Activated naive CD4-positive, alpha-beta T cell treated with anti-CD3 and anti-CD28 coated beads, Interleukin-2, amount 50 U/mL, for 24 hours (primary cell): Measurements from ENCODE around the gene PDPR.
"Not testable (repeated sequence)": the region's sequence is repeated elsewhere in the genome, so short reads cannot be mapped to it uniquely, and the experiment has no call there.

Experiments
- H3K27ac Mint-ChIP-seq: one replicate; pipeline ENCODE4 v1.8.0; 2021; ENCODE audit warnings: mild to moderate bottlenecking, mixed read lengths
- H3K27me3 Mint-ChIP-seq: one replicate; pipeline ENCODE4 v1.8.0; 2021; ENCODE audit warnings: mixed read lengths
- H3K36me3 Mint-ChIP-seq: one replicate; pipeline ENCODE4 v1.8.0; 2021; ENCODE audit warnings: mixed read lengths
- H3K4me1 Mint-ChIP-seq: one replicate; pipeline ENCODE4 v1.8.0; 2021; ENCODE audit warnings: mixed read lengths
- H3K4me3 Mint-ChIP-seq: one replicate; pipeline ENCODE4 v1.8.0; 2021; ENCODE audit warnings: mild to moderate bottlenecking, mixed read lengths
- H3K9me3 Mint-ChIP-seq: one replicate; pipeline ENCODE4 v1.8.0; 2021; ENCODE audit warnings: mixed read lengths

PDPR gene

DNA sequence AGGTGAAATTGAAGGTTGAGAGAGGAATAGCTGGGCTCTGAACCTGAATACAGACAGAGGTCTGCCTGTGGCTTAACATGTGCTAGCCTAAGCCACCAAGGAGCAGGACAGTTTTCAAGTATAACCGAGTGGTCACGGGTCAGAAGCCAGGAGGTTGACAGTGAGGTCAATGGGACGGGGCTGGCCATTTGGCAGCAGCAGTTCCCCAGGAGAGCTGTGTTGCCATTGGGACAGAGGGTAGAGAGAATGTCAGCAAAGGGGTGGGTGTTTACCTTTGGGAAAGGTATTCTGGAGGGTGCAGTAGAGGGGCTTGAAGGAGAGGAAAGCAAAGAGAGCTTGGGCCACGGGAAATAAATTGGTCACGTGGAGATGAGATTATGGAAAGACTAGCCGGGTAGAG, 4.2 kb downstream of the PDPR start:
- H3K36me3 Mint-ChIP-seq, H3K27me3 Mint-ChIP-seq, H3K9me3 Mint-ChIP-seq, H3K4me3 Mint-ChIP-seq: not testable (repeated sequence)
- peak overlapping the region; percentile 79 for H3K27ac Mint-ChIP-seq
- peaks cover 27% of the 10 kb centered on the region for H3K4me1 Mint-ChIP-seq

DNA sequence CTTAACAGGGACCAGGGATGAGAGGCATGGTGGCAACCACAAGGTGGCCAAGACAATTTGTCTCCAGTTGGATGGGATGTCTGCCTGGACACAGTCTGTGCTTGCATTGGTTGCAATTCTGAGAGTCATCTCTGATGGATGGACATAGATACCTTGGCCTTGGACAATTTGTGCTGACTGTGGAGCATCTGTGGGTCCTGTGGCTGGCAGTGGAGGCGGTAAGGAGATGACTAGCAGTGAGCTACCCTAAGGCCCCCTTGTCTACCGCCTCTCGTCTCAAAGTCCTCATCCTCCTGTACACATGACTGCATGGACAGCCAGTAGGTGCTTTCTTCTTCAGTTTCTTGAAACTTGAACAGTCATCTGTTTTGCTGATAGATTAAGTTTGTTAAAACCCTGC, 4.6 kb downstream of the PDPR start:
- not testable (repeated sequence) for H3K4me3 Mint-ChIP-seq, H3K27me3 Mint-ChIP-seq

DNA sequence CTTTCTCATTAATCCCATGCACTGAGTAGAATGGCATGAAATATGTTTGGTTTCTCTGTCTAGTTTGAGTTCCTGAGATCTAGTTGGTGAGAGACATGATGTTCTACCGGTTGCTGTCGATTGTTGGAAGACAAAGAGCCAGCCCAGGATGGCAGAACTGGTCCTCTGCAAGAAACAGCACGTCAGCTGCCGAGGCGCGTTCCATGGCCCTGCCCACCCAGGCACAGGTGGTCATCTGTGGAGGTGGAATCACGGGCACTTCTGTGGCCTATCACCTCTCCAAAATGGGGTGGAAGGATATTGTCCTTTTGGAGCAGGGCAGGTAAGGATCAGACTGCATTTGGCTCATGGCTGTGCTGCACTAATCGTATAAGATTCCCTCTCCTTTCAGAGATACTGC, 6.3 kb downstream of the PDPR start:
- H3K27me3 Mint-ChIP-seq, H3K9me3 Mint-ChIP-seq, H3K4me3 Mint-ChIP-seq, H3K36me3 Mint-ChIP-seq: not testable (repeated sequence)
- Mint-ChIP-seq H3K4me1 (peaks cover 23% of the 10 kb centered on the region), H3K27ac (peak overlapping the region; percentile 6)

More for the DNA sequence above, 4.6 kb downstream of the PDPR start:
- H3K9me3 Mint-ChIP-seq, H3K36me3 Mint-ChIP-seq, H3K27ac Mint-ChIP-seq: not testable (repeated sequence)
- peaks cover 27% of the 10 kb centered on the region for H3K4me1 Mint-ChIP-seq

DNA sequence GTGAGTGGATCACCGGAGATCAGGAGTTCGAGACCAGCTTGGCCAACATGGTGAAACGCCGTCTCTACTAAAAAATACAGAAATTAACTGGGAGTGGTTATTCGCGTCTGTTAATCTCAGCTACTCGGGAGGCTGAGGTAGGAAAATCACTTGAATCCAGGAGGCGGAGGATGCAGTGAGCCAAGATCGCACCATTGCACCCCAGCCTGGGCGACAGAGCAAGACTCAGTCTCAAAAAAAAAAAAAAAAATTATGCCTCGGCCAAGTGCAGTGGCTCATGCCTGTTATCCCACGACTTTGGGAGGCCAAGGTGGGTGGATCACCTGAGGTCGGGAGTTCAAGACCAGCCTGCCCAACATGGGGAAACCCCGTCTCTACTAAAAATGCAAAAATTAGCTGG, 9.7 kb downstream of the PDPR start:
- not testable (repeated sequence) for H3K4me1 Mint-ChIP-seq, H3K27me3 Mint-ChIP-seq, H3K36me3 Mint-ChIP-seq, H3K4me3 Mint-ChIP-seq, H3K9me3 Mint-ChIP-seq, H3K27ac Mint-ChIP-seq

DNA sequence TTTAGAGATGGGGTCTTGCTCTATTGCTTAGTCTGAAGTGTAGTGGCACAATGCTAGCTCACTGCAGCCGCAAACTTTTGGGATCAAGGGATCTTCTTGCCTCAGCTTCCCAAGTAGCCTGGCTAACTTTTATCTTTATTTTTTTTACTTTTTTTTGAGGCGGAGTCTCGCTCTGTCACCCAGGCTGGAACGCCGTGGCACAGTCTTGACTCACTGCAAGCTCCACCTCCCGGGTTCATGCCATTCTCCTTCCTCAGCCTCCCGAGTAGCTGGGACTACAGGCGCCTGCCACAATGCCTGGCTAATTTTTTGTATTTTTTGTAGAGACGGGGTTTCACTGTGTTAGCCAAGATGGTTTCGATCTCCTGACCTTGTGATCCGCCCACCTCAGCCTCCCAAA, 12.1 kb downstream of the PDPR start:
- H3K9me3 Mint-ChIP-seq, H3K4me3 Mint-ChIP-seq, H3K27me3 Mint-ChIP-seq, H3K36me3 Mint-ChIP-seq, H3K4me1 Mint-ChIP-seq, H3K27ac Mint-ChIP-seq: not testable (repeated sequence)

DNA sequence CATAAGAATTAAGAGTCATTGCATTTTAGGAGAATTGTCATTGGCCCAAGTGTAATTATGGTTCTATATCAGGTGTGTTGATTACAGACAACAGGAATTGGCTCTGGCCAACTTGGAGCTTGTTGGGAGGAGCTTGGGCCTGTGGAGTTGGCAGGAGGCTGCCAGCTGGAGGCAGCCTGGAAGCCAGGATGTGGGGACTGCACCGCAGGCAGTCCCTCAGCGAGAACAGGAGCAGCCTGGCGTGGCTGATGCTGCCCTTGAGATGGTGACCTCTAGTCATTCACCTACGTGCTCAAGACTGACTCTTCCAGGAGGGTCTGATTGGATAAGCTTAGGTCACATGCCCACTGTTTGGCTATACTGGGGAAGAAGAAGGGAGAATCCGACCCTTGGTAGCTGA, 13.6 kb downstream of the PDPR start:
- H3K27ac Mint-ChIP-seq, result not testable (repeated sequence)

DNA sequence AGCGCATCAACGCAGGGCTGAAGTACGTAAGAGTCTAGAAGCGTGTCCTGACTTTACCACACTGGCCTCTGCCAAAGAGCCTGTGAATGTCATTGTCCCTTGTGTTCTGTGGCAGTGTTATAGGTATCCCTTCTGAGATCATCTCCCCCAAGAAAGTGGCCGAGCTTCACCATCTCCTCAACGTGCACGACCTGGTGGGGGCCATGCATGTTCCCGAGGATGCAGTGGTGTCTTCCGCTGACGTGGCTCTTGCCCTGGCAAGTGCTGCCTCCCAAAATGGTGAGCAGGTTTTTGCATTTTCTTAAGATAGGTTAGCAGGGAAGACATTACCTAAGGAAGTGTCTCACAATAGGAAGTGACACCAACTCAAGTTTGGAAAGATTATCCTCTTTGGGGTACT, 14.7 kb downstream of the PDPR start:
- not testable (repeated sequence) for H3K9me3 Mint-ChIP-seq, H3K27me3 Mint-ChIP-seq, H3K4me3 Mint-ChIP-seq, H3K27ac Mint-ChIP-seq, H3K36me3 Mint-ChIP-seq, H3K4me1 Mint-ChIP-seq

More for the DNA sequence above, 13.6 kb downstream of the PDPR start:
- H3K9me3 Mint-ChIP-seq, H3K36me3 Mint-ChIP-seq, H3K27me3 Mint-ChIP-seq, H3K4me1 Mint-ChIP-seq, H3K4me3 Mint-ChIP-seq: not testable (repeated sequence)

DNA sequence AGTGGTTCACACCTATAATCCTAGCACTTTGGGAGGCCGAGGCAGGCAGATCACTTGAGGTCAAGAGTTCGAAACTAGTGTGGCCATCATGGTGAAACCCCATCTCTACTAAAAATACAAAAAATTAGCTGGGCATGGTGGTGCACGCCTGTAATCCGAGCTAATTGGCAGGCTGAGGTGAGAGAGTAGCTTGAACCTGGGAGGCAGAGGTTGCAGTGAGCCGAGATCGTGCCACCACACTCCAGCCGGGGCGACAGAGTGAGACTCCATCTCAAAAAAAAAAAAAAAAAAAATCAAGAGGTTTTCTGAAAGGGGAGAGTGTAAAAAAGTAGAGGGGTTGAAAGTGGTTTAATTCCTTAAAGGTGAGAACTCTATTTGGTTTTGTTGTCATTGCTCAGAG, 21.7 kb downstream of the PDPR start:
- H3K36me3 Mint-ChIP-seq, H3K4me3 Mint-ChIP-seq, H3K4me1 Mint-ChIP-seq, H3K27me3 Mint-ChIP-seq, H3K27ac Mint-ChIP-seq, H3K9me3 Mint-ChIP-seq: not testable (repeated sequence)

DNA sequence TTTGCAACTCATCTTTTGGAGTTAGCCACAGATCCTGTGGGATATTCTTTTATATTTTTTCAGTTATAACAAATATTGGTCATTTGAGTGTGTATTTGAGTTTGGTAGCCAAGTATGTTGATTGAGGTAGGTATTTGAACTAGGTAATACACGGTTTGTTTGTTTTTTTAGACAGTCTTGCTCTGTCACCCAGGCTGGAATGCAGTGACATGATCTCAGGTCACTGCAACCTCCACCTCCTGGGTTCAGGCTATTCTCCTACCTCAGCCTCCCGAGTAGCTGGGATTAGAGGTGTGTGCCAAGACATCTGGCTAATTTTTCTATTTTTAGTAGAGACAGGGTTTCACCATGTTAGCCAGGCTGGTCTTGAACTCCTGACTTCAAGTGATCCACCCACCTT, 22.5 kb downstream of the PDPR start:
- H3K4me3 Mint-ChIP-seq, H3K36me3 Mint-ChIP-seq, H3K27ac Mint-ChIP-seq: not testable (repeated sequence)

DNA sequence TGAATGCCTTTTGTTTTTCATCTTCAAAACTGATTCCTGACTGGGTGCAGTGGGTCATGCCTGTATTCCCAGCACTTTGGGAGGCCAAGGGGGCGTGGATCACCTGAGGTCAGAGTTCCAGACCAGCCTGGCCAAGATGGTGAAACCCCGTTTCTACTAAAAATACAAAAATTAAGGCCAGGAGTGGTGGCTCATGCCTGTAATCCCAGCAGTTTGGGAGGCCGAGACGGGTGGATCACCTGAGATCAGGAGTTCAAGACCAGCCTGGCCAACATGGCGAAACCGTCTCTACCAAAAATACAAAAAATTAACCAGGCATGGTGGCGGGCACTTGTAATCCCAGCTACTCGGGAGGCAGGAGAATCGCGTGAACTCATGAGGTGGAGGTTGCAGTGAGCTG, 28.6 kb downstream of the PDPR start:
- not testable (repeated sequence) for H3K27ac Mint-ChIP-seq, H3K27me3 Mint-ChIP-seq, H3K9me3 Mint-ChIP-seq, H3K36me3 Mint-ChIP-seq, H3K4me3 Mint-ChIP-seq, H3K4me1 Mint-ChIP-seq

More for the DNA sequence above, 22.5 kb downstream of the PDPR start:
- H3K9me3 Mint-ChIP-seq, H3K27me3 Mint-ChIP-seq, H3K4me1 Mint-ChIP-seq: not testable (repeated sequence)

DNA sequence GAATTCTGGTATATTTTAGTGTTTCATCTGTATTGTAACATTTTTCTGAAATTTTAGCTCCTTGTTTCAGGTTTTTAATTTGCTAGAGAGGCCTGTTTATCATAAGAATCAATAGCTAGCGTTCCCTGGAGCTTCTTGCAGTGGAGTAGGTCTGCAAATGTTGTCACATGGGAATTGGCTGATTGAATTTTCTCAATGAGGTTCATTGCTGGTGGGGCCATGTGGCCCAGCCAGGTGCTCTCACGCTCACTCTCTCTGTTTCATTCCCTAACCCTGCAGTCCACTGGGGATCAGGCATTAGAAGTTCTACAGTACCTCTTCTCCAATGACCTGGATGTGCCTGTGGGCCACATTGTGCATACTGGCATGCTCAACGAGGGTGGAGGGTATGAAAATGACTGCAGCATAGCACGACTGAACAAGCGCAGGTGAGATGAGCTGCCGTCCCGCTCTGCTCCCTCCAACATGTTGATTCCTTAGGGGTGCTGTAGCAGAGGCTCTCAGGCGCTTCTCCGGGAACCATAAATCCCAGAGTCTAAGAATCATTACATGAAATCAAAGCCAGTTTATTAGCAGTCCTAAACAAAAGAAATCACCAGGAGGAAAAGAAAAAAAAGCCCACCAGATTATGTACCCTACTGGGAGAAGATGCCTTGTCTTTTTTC, 29.2 kb downstream of the PDPR start:
- H3K27me3 Mint-ChIP-seq, H3K36me3 Mint-ChIP-seq, H3K4me1 Mint-ChIP-seq, H3K4me3 Mint-ChIP-seq, H3K9me3 Mint-ChIP-seq, H3K27ac Mint-ChIP-seq: not testable (repeated sequence)

DNA sequence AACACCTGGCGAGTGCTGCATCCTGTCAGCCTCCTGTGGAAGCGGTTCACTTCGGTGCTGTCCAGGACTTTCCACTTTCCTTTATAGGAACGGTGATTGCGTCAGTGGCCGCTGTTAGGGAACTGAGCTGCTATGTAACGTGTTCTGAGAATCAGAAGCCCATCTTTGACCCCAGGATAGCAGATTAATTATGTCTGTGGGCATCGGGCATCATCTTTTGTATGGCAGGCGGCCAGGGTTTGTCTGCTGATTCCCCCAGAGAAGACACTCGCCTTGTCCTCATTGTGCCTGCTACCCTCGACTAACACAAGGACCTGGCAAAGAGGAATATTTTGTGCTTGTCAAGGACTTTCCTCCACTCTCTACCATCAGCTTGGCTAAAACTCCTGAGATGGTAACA, 33.7 kb downstream of the PDPR start:
- H3K4me3 Mint-ChIP-seq, H3K27ac Mint-ChIP-seq, H3K4me1 Mint-ChIP-seq, H3K27me3 Mint-ChIP-seq, H3K9me3 Mint-ChIP-seq: not testable (repeated sequence)
- H3K36me3 Mint-ChIP-seq, result peaks cover 18% of the 10 kb centered on the region

DNA sequence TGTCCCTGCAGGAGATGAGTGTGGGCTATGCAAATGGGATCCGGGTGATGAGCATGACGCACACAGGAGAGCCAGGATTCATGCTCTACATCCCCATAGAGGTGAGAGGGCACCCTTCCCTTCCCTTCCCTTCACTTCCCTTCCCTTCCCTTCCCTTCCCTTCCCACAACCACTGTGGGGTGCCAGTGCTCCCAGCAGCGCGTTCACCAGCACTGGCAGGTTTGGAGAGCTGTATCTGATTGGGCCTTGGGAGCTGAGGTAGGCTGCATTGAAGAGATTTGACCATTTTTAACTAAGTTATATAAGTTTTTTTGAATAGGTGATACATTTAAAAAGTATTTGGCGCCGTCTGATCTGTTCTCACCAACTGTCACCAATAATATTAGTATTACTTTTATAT, 34.3 kb downstream of the PDPR start:
- H3K4me3 Mint-ChIP-seq, H3K9me3 Mint-ChIP-seq, H3K4me1 Mint-ChIP-seq, H3K27ac Mint-ChIP-seq, H3K27me3 Mint-ChIP-seq: not testable (repeated sequence)
- H3K36me3 Mint-ChIP-seq, result peaks cover 17% of the 10 kb centered on the region

DNA sequence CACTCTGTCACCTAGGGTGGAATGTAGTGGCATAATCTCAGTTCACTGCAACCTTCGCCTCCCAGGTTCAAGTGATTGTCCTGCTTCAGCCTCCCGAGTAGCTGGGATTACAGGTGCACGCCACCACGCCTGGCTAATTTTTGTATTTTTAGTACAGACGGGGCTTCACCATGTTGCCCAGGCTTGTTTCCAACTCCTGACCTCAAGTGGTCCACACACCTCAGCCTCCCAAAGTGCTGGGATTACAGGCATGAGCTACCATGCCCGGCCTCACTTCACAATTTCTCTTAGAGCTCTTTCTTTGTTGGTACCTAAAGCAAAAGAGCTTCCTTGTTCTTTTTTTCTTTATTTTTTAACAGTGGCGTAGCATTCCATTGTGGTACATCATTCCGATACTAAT, 35.2 kb downstream of the PDPR start:
- H3K27ac Mint-ChIP-seq, H3K4me3 Mint-ChIP-seq, H3K4me1 Mint-ChIP-seq, H3K9me3 Mint-ChIP-seq, H3K27me3 Mint-ChIP-seq: not testable (repeated sequence)
- H3K36me3 Mint-ChIP-seq, result peaks cover 16% of the 10 kb centered on the region

DNA sequence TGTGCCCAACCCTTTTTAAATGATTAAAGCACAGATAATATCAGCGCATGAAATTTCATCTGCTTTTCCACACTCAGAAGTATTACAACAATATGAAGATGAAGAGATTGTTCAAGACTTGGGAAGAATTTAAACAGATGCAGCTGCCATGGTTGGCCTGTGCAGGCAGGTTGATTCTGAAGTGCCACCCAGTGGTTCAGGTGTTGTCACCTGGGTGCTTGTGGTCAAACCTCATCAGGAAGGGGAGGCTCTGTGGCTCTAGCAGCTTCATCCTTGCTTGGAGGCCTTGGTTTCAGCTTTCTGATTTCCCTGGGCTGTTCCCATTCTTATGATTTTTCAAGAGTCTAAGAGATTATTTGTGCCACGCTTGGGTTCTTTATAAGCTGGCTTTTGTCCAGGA, 37.3 kb downstream of the PDPR start:
- no peak overlapping the region for H3K27ac Mint-ChIP-seq
- no peaks in the 10 kb centered on the region for H3K4me1 Mint-ChIP-seq
- no peaks in the 10 kb centered on the region for H3K27me3 Mint-ChIP-seq
- H3K9me3 Mint-ChIP-seq, result no peaks in the 10 kb centered on the region
- H3K36me3 Mint-ChIP-seq, result peaks cover 21% of the 10 kb centered on the region
- no peak overlapping the region for H3K4me3 Mint-ChIP-seq

DNA sequence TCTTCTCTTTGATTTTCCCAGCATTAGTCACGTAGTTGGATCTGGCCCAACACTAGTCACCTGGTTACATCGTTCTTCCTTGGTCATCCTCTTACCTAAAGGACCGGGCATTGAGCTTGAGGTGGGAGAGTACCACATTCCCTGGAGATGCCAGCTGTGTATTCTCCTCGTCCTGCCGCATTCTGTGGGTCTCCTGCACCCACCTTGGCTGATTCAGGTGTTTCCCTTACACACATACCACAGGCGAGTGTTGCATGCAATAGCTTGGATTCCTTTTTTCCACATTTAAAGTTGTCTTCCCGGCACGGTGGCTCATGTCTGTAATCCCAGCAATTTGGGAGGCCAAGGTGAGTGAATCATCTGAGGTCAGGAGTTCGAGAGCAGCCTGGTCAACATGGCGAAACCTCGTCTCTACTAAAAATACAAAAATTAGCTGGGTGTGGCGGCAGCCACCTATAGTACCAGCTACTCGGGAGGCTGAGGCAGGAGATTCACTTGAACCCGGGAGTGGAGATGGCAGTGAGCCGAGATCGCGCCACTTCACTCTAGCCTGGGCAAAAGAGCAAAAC, 37.9 kb downstream of the PDPR start:
- Mint-ChIP-seq H3K9me3 (no peaks in the 10 kb centered on the region), H3K4me1 (no peaks in the 10 kb centered on the region), H3K27ac (no peak overlapping the region), H3K36me3 (peaks cover 25% of the 10 kb centered on the region), H3K27me3 (no peaks in the 10 kb centered on the region), H3K4me3 (no peak overlapping the region)

DNA sequence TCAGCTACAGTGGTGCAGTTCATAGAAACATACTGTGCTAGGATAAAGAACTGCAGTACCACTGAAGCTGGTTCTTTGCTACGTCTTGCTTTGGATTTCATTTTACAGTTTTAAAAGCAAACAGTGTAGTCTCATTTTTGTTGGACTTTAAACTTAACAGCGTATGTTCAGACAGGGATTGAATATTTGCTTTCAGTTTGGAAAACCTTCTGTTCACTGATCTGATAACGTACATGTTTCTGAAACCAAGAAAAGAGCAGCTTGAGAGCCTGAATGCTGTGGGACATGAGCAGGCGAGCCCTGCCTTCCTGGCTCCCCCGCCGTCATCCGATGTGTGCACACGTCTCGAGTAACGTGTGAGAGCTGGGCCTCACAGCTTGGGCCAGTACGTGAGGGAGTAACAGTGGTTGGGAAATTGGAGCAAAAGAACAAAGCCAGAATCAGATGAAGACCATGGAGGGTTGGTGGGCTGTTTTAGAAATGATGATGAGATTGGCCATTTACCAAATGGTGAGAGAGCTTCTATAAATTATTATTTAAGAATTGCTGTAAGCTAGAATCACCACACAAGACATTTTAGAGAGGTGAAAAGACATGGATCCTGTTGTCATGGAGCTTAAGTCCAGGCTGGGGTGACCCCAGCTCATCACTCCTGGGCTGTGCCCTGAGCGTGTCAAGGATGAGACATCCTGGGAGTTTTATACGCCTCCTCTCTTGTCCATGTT, 38.6 kb downstream of the PDPR start:
- peaks cover 31% of the 10 kb centered on the region for H3K36me3 Mint-ChIP-seq
- H3K9me3 Mint-ChIP-seq, result no peaks in the 10 kb centered on the region
- no peak overlapping the region for H3K4me3 Mint-ChIP-seq
- H3K4me1 Mint-ChIP-seq, result no peaks in the 10 kb centered on the region
- H3K27ac Mint-ChIP-seq, result no peak overlapping the region
- no peaks in the 10 kb centered on the region for H3K27me3 Mint-ChIP-seq
